ENCODE results near the gene HACE1. TPM values are rescaled to one million over a fixed set of nuclear protein-coding genes. Genes with fewer than 3 reads are reported as not detected.

The HACE1 gene
- total RNA-seq, 1 donor from 2014 or later = 14.8 TPM

GRCh38 chr6:104710543-104711335 lies 149.0 kb downstream of the HACE1 start:
- no peak for TF ChIP-seq CTCF (IDR thresholded peaks at IDR 0.05)
- H3K27ac ChIP-seq = no peak overlapping the region
- DNase-seq (no peak), ATAC-seq (peak; percentile 24)
- H3K4me3 ChIP-seq = no peak overlapping the region
- H3K9me3 ChIP-seq = no peaks in the 10 kb centered on the region
- intact Hi-C loops (cut with DNase I) = no loop called here
- no peaks in the 10 kb centered on the region for H3K36me3 ChIP-seq
- H3K4me1 ChIP-seq = no peaks in the 10 kb centered on the region
- no peaks in the 10 kb centered on the region for H3K27me3 ChIP-seq

- intact Hi-C loops (cut with DNase I) = no loop called here
- Histone ChIP-seq H3K4me3 (no peak overlapping the region), H3K4me1 (peaks cover 3% of the 10 kb centered on the region), H3K27me3 (no peaks in the 10 kb centered on the region), H3K36me3 (no peaks in the 10 kb centered on the region), H3K27ac (peak overlapping the region; percentile 69), H3K9me3 (no peaks in the 10 kb centered on the region)
- no peak for TF ChIP-seq CTCF (IDR thresholded peaks at IDR 0.05)
- DNase-seq = no peak
- no peak for ATAC-seq
These were observed 153.7 kb downstream of the HACE1 start for GRCh38 chr6:104705916-104706442.

GRCh38 chr6:104705095-104705707 lies 154.5 kb downstream of the HACE1 start:
- intact Hi-C loops (cut with DNase I) = no loop called here
- DNase-seq (no peak), ATAC-seq (peak; percentile 80)
- no peak for TF ChIP-seq CTCF (IDR thresholded peaks at IDR 0.05)
- Histone ChIP-seq H3K27ac (peak overlapping the region; percentile 69), H3K4me1 (peaks cover 3% of the 10 kb centered on the region), H3K4me3 (no peak overlapping the region), H3K36me3 (no peaks in the 10 kb centered on the region), H3K27me3 (no peaks in the 10 kb centered on the region), H3K9me3 (no peaks in the 10 kb centered on the region)

GRCh38 chr6:104704191-104704590 lies 155.5 kb downstream of the HACE1 start:
- Histone ChIP-seq H3K4me3 (no peak overlapping the region), H3K36me3 (no peaks in the 10 kb centered on the region), H3K27ac (no peak overlapping the region), H3K9me3 (no peaks in the 10 kb centered on the region), H3K4me1 (peaks cover 3% of the 10 kb centered on the region), H3K27me3 (no peaks in the 10 kb centered on the region)
- ATAC-seq (no peak), DNase-seq (no peak)
- intact Hi-C loops (cut with DNase I) = no loop called here
- no peak for TF ChIP-seq CTCF (IDR thresholded peaks at IDR 0.05)

GRCh38 chr6:104702126-104702841 lies 157.4 kb downstream of the HACE1 start:
- TF ChIP-seq CTCF (IDR thresholded peaks at IDR 0.05) = no peak
- H3K27ac ChIP-seq = no peak overlapping the region
- H3K9me3 ChIP-seq = no peaks in the 10 kb centered on the region
- peaks cover 3% of the 10 kb centered on the region for H3K4me1 ChIP-seq
- no peaks in the 10 kb centered on the region for H3K36me3 ChIP-seq
- H3K27me3 ChIP-seq = no peaks in the 10 kb centered on the region
- no peak for ATAC-seq
- intact Hi-C loops (cut with DNase I) = no loop called here
- no peak for DNase-seq
- no peak overlapping the region for H3K4me3 ChIP-seq
